Upper lobe of right lung (tissue), 1 donor: ENCODE results near the gene DIPK1B. TPM values are rescaled to one million over a fixed set of nuclear protein-coding genes. Genes with fewer than 3 reads are reported as not detected.
"Not testable (repeated sequence)": the region's sequence is repeated elsewhere in the genome, so short reads cannot be mapped to it uniquely, and the experiment has no call there.

Experiments
- ATAC-seq: fragments of 200-7000 bp; cut with Tn5 transposase; one replicate; pipeline ENCODE4 v1.9.1; 2020; ENCODE audit warnings: mild to moderate bottlenecking, moderate library complexity
- DNase-seq: peaks from one replicate; pipeline ENCODE4 v3.0.0-alpha.2; 2020
- H3K27ac ChIP-seq: fragments of 200-600 bp; one replicate; pipeline ENCODE4 v1.8.0; 2022
- H3K27me3 ChIP-seq: fragments of 200-600 bp; one replicate; pipeline ENCODE4 v1.8.0; 2022; ENCODE audit warnings: mild to moderate bottlenecking
- H3K36me3 ChIP-seq: fragments of 200-600 bp; one replicate; pipeline ENCODE4 v1.8.0; 2022
- H3K4me1 ChIP-seq: fragments of 200-600 bp; one replicate; pipeline ENCODE4 v1.8.0; 2022
- H3K4me3 ChIP-seq: fragments of 200-600 bp; one replicate; pipeline ENCODE4 v1.8.0; 2022; ENCODE audit warnings: mild to moderate bottlenecking
- H3K9me3 ChIP-seq: fragments of 200-600 bp; one replicate; pipeline ENCODE4 v1.8.0; 2022
- CTCF ChIP-seq: fragments of 200-600 bp; IDR thresholded peaks from one replicate; pipeline ENCODE4 v1.8.0; 2022; ENCODE audit warnings: antibody characterized with exemption
- intact Hi-C: fragments of 100-400 bp; cut with DNase I; formaldehyde crosslinking; loops from one replicate; pipeline ENCODE4 v1.11.0; 2022
- total RNA-seq: library from RNA; stranded (reverse); fragmentation: NEBNext Ultra II Directional; extraction: Animal tissue kit (Norgen Biotek cat#: 25700); gene quantifications from one replicate; pipeline ENCODE4 v1.2.1, GENCODE V29; 2021
- donor health status: DM: no; HTN: yes; CAD: no; lungs with severe emphysema.

Gene DIPK1B
- total RNA-seq, 1 donor from 2014 or later = 17.7 TPM

DNA sequence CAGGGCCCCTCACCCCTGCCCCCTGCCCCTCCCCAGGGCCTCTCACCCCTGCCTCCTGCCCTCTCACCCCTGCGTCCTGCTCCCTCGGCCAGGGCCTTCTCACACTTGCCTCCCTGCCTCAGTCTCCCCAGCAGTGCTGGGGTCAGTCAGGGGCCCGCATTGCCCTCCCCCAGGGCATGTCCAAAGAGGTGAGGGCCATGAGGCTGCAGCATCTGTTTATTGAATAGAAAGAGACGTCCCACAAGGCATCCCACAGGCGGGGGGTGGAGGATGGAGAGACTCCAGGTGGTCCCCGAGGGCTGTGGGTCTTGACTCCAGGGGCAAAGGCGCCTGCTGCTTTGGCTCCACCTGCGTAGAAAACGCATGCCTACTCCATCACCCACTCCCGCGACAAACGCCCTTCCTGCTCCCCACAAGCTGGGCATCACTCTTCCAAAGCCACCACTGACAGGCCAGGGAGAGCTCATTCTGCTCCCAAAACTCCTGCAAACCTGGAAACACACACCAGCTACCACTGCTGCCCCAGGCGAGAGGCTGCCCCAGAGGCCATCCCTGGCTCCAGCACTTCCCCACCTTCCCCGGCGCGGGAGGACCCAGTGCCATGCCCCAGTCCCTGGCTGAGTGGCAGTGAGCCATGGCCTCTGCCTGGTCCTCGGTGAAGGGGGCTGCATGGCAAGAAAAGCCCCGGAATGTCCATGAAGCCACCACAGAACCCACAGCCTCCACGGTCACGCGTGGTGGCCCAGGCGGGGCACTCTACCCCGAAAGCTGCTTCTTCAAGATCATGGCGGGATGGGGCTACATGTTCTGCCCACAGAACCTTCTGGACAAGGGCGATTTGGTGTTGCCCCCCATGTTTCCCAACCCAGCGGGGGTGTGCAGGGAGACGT, 47.3 kb downstream of the DIPK1B start:
- no peak for ATAC-seq
- Histone ChIP-seq H3K36me3 (no peaks in the 10 kb centered on the region), H3K4me3 (no peak overlapping the region), H3K27ac (no peak overlapping the region), H3K4me1 (no peaks in the 10 kb centered on the region), H3K27me3 (no peaks in the 10 kb centered on the region), H3K9me3 (no peaks in the 10 kb centered on the region)
- TF ChIP-seq CTCF = no peak
- DNase-seq = peak; percentile 57
- intact Hi-C loops = no loop called here

DNA sequence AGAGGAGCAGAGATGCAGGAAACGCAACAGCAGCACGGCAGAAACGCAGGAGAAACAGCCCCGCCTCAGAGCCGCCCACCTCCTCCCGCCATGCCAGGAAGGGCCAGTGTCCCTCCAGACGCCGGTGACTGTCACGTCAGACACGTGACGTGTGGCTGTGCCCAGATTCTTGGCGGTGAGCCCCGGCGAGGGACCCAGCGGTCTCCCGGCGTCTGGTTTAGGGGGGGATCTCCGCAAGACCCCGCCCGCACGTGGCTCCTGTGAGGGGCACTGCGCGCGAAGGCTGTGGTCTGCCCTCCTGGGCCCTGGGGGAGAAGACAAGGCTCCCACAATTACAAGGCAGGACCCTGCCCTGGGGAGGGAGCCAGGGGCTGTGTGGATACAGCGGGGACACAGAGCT, 48.1 kb downstream of the DIPK1B start:
- ATAC-seq (no peak), DNase-seq (peak; percentile 68)
- H3K9me3 ChIP-seq = no peaks in the 10 kb centered on the region
- no peaks in the 10 kb centered on the region for H3K36me3 ChIP-seq
- H3K4me3 ChIP-seq = no peak overlapping the region
- no peak overlapping the region for H3K27ac ChIP-seq
- no peaks in the 10 kb centered on the region for H3K4me1 ChIP-seq
- no peaks in the 10 kb centered on the region for H3K27me3 ChIP-seq
- intact Hi-C loops = no loop called here
- no peak for TF ChIP-seq CTCF

- H3K27me3 ChIP-seq, H3K27ac ChIP-seq, H3K4me1 ChIP-seq, H3K36me3 ChIP-seq, H3K4me3 ChIP-seq, intact Hi-C loops, H3K9me3 ChIP-seq: not testable (repeated sequence)
- peak; percentile 53 for ATAC-seq
- DNase-seq = peak; percentile 74
- TF ChIP-seq CTCF = peak; percentile 46
These were observed 48.6 kb downstream of the DIPK1B start for GRCh38 chr9:136760834-136761544.

GRCh38 chr9:136761545-136761981, 49.2 kb downstream of the DIPK1B start:
- no peak for DNase-seq
- ATAC-seq = no peak
- Histone ChIP-seq H3K9me3 (no peaks in the 10 kb centered on the region), H3K27ac (no peak overlapping the region), H3K4me1 (no peaks in the 10 kb centered on the region), H3K27me3 (no peaks in the 10 kb centered on the region), H3K36me3 (no peaks in the 10 kb centered on the region), H3K4me3 (no peak overlapping the region)
- no peak for TF ChIP-seq CTCF
- intact Hi-C loops = no loop called here

- Histone ChIP-seq H3K27me3 (no peaks in the 10 kb centered on the region), H3K9me3 (no peaks in the 10 kb centered on the region), H3K36me3 (no peaks in the 10 kb centered on the region), H3K4me3 (no peak overlapping the region), H3K4me1 (no peaks in the 10 kb centered on the region), H3K27ac (no peak overlapping the region)
- ATAC-seq = no peak
- intact Hi-C loops = no loop called here
- TF ChIP-seq CTCF = no peak
- peak; percentile 62 for DNase-seq
These were observed 49.9 kb downstream of the DIPK1B start for GRCh38 chr9:136762221-136762691.
